Left colon (tissue), 2 donors: Measurements from ENCODE around the gene AHI1. TPM values are rescaled to one million over a fixed set of nuclear protein-coding genes. Genes with fewer than 3 reads are reported as not detected.
"Not testable (repeated sequence)": the region's sequence is repeated elsewhere in the genome, so short reads cannot be mapped to it uniquely, and the experiment has no call there.

Source experiments
- ATAC-seq: fragments of 200-7000 bp; cut with Tn5 transposase; one replicate; pipeline ENCODE4 v1.9.1; 2020; ENCODE audit warnings: mild to moderate bottlenecking, moderate library complexity
- DNase-seq, 2 donors: peaks; one replicate each; pipeline ENCODE4 v3.0.0-alpha.2; 2020
- intact Hi-C, 2 donors: fragments of 100-400 bp; cut with DNase I in 1 of 2; cut with micrococcal nuclease in 1 of 2; formaldehyde crosslinking; loops; one replicate each; pipeline versions ENCODE4 v1.11.2 to v1.14.0; 2022; cut with DNase I, micrococcal nuclease
- total RNA-seq, 2 donors: library from RNA; stranded (reverse); fragmentation: NEBNext Ultra II Directional; extraction: Animal tissue kit (Norgen Biotek cat#: 25700); gene quantifications; one replicate each; pipeline ENCODE4 v1.2.1, GENCODE V29; 2021
- donor health status: DM: no; HTN: no; CAD: no.
- donor health status: DM: yes; HTN: yes; CAD: no.

AHI1 gene
- total RNA-seq, 2 donors from 2014 or later: 21.4 to 25.8 TPM

- intact Hi-C loops: no loop called here
- DNase-seq: no peak
- ATAC-seq: no peak
Observed at GRCh38 chr6:135360222-135360621, 137.3 kb downstream of the AHI1 start.

GRCh38 chr6:135358985-135359384 lies 138.6 kb downstream of the AHI1 start:
- DNase-seq: no peak
- intact Hi-C loops: no loop called here

GRCh38 chr6:135358251-135358821 lies 139.2 kb downstream of the AHI1 start:
- intact Hi-C loops: no loop called here
- no peak for DNase-seq
- no peak for ATAC-seq

More at GRCh38 chr6:135358985-135359384, 138.6 kb downstream of the AHI1 start:
- no peak for ATAC-seq

- ATAC-seq: peak; percentile 28
- intact Hi-C loops: no loop called here
Observed at GRCh38 chr6:135354407-135354806, 143.1 kb downstream of the AHI1 start.

GRCh38 chr6:135353113-135353512 lies 144.4 kb downstream of the AHI1 start:
- ATAC-seq (peak; percentile 70), DNase-seq (no peak)
- intact Hi-C loops: no loop called here

More at GRCh38 chr6:135354407-135354806, 143.1 kb downstream of the AHI1 start:
- DNase-seq: no peak

GRCh38 chr6:135351635-135352034 lies 145.9 kb downstream of the AHI1 start:
- DNase-seq (no peak), ATAC-seq (no peak)
- intact Hi-C loops: no loop called here

GRCh38 chr6:135347887-135348286 lies 149.7 kb downstream of the AHI1 start:
- no peak for ATAC-seq
- no peak for DNase-seq
- intact Hi-C loops: no loop called here

- no peak for ATAC-seq
- DNase-seq: no peak
- intact Hi-C loops: no loop called here
Observed at GRCh38 chr6:135346747-135347146, 150.8 kb downstream of the AHI1 start.

GRCh38 chr6:135344526-135344925 lies 153.0 kb downstream of the AHI1 start:
- intact Hi-C loops: no loop called here
- ATAC-seq: no peak
- DNase-seq: no peak

GRCh38 chr6:135339920-135340319 lies 157.6 kb downstream of the AHI1 start:
- ATAC-seq, intact Hi-C loops, DNase-seq: not testable (repeated sequence)

- ATAC-seq: peak; percentile 65
- no peak for DNase-seq
- intact Hi-C loops: no loop called here
Observed at GRCh38 chr6:135334169-135334568, 163.4 kb downstream of the AHI1 start.

- intact Hi-C loops: no loop called here
- DNase-seq (no peak), ATAC-seq (no peak)
Observed at GRCh38 chr6:135331002-135331401, 166.5 kb downstream of the AHI1 start.

- DNase-seq: no peak
- no peak for ATAC-seq
- intact Hi-C loops: no loop called here
Observed at GRCh38 chr6:135329851-135330803, 167.4 kb downstream of the AHI1 start.

- DNase-seq: no peak
- no peak for ATAC-seq
- intact Hi-C loops: no loop called here
Observed at GRCh38 chr6:135328136-135328535, 169.4 kb downstream of the AHI1 start.

- intact Hi-C loops: no loop called here
- ATAC-seq (peak; percentile 94), DNase-seq (no peak)
Observed at GRCh38 chr6:135325624-135326424, 171.7 kb downstream of the AHI1 start.

- no peak for ATAC-seq
- DNase-seq: no peak
- intact Hi-C loops: no loop called here
Observed at GRCh38 chr6:135324531-135324930, 173.0 kb downstream of the AHI1 start.

GRCh38 chr6:135323979-135324378 lies 173.6 kb downstream of the AHI1 start:
- intact Hi-C loops: no loop called here
- no peak for ATAC-seq
- no peak for DNase-seq

GRCh38 chr6:135323202-135323668 lies 174.3 kb downstream of the AHI1 start:
- DNase-seq (no peak), ATAC-seq (no peak)
- intact Hi-C loops: no loop called here

- DNase-seq (no peak), ATAC-seq (no peak)
- intact Hi-C loops: no loop called here
Observed at GRCh38 chr6:135322427-135323201, 174.9 kb downstream of the AHI1 start.
